Activated CD4-positive, alpha-beta T cell treated with anti-CD3 and anti-CD28 coated beads for 1 hour (primary cell): ENCODE measurements around the gene KMT2B.
"Not testable (repeated sequence)": the region's sequence is repeated elsewhere in the genome, so short reads cannot be mapped to it uniquely, and the experiment has no call there.

Experiments used
- DNase-seq: peaks from one replicate; pipeline ENCODE4 v3.0.0-alpha.2; 2020

The KMT2B gene, protein sequence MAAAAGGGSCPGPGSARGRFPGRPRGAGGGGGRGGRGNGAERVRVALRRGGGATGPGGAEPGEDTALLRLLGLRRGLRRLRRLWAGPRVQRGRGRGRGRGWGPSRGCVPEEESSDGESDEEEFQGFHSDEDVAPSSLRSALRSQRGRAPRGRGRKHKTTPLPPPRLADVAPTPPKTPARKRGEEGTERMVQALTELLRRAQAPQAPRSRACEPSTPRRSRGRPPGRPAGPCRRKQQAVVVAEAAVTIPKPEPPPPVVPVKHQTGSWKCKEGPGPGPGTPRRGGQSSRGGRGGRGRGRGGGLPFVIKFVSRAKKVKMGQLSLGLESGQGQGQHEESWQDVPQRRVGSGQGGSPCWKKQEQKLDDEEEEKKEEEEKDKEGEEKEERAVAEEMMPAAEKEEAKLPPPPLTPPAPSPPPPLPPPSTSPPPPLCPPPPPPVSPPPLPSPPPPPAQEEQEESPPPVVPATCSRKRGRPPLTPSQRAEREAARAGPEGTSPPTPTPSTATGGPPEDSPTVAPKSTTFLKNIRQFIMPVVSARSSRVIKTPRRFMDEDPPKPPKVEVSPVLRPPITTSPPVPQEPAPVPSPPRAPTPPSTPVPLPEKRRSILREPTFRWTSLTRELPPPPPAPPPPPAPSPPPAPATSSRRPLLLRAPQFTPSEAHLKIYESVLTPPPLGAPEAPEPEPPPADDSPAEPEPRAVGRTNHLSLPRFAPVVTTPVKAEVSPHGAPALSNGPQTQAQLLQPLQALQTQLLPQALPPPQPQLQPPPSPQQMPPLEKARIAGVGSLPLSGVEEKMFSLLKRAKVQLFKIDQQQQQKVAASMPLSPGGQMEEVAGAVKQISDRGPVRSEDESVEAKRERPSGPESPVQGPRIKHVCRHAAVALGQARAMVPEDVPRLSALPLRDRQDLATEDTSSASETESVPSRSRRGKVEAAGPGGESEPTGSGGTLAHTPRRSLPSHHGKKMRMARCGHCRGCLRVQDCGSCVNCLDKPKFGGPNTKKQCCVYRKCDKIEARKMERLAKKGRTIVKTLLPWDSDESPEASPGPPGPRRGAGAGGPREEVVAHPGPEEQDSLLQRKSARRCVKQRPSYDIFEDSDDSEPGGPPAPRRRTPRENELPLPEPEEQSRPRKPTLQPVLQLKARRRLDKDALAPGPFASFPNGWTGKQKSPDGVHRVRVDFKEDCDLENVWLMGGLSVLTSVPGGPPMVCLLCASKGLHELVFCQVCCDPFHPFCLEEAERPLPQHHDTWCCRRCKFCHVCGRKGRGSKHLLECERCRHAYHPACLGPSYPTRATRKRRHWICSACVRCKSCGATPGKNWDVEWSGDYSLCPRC (N-terminal part only)

GRCh38 chr19:35717665-35718344 lies at the start of gene KMT2B:
Gene KMT2B, plus strand, starts transcription at chr19:35718003. Its CDS starts 16 bp downstream, at chr19:35718019.
- no peak for DNase-seq

DNA sequence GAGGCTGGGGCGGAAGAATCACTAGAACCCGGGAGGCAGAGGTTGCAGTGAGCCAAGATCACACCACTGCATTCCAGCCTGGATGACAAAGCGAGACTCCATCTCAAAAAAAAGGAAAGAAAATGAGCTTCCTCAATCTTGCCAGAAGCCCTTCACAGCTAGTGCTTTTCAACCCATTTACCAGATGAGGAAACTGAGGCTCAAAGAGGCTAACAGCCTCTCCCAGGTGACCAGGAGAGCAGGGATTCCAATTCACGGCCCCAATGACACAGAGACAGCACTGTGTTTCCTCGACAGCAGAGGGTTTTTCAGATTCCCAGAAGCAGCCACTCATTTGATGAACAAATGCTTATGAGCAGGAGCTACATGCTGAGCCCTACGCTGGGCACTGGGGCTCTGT lies 48.2 kb upstream of the KMT2B start:
- no peak for DNase-seq

DNA sequence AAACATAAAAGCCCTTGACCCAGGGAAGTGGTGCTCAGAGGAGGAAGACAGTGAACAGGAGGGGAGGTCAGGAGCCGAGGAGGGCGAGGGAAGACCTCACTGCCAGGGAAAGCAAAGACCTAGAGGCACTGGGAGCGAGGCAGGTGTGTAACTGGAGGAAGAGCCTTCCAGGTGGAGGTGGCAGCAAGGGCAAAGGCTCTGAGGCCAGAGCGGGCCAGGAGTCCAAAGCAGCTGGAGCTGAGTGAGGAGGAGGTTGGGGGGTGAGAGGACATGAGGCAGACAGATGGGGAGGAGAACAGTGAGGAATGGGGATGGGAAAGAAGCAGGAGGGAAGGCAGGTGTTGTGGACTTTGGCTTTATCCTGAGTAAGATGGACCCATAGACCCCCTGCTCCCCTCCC lies 47.8 kb upstream of the KMT2B start:
- no peak for DNase-seq

DNA sequence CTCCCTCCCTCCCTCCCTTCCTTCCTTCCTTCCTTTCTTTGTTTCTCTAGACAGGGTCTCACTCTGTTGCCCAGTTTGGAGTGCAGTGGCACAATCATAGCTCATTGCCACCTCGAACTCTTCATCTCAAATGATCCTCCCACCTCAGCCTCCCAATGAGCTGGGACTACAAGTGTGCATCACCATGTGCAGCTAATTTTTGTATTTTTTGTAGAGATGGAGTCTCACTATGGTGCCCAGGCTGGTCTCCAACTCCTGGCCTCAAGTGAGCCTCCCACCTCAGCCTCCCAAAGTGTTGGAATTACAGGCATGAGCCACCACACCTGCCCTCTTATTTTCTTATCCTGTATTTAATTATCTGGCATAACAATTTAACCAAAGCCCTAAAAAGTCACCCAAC lies 47.1 kb upstream of the KMT2B start:
- no peak for DNase-seq

DNA sequence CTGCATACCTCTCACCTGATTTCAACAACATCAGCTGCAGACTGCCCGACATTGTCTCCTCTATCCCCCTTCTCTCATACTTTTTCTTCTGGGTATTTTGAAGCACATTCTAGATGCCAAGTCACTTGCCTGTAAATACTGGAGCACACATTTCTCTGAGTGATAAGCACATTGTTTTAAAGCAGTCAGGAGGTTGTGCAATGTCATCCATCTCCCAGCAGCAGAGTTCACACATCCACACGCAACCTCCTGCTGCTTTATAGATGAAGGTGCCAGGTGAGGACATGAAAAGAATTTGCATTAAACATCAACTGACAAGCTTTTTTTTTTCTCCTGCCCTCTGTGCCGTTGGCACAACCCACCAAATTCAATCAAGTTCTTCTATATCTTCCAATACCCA lies 46.0 kb upstream of the KMT2B start:
- DNase-seq, result no peak

DNA sequence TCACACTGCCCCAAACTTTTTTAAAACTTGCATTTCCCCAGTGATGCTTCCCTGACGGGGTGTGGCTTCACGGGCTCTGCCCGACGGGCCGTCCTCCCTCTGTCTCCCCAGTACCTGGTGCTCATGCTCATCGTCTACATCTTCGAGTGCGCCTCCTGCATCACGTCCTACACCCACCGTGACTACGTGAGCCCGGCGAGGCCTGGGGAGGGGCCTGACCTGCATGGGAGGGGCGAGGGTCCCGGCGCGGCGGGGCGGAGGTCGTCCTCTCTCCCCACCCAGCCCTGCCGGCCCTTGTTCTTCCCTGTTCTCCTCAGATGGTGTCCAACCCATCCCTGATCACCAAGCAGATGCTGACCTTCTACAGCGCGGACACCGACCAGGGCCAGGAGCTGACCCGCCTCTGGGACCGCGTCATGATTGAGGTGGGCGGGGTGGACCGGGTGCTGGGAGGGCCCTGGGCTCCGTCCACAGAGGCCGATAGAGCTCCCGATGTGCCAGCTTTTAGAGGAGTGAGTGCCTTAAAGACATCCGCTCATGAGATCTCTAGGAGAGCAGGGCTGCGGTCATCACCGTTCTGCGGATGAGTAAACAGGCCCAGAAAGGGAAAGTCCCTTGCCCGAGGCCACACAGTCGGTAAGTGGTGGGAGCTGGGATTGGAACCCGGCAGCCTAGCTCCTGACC lies 44.5 kb upstream of the KMT2B start:
- peak; percentile 16 for DNase-seq

- DNase-seq, result no peak
These were observed 42.1 kb upstream of the KMT2B start for GRCh38 chr19:35675589-35676140.

GRCh38 chr19:35689836-35690235 lies 28.0 kb upstream of the KMT2B start:
- no peak for DNase-seq

DNA sequence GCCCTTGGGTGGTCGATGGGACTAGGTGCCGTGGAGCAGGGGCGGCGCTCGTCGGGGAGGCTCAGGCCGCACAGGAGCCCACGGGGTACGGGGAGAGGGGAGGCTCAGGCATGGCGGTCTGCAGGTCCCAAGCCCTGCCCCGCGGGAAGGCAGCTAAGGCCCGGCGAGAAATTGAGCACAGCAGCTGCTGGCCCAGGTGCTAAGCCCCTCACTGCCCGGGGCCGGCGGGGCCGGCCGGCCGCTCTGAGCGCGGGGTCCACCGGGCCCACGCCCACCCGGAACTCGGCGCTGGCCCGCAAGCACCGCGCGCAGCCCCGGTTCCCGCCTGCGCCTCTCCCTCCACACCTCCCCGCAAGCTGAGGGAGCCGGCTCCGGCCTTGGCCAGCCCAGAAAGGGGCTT lies 26.7 kb upstream of the KMT2B start:
- DNase-seq, result not testable (repeated sequence)

DNA sequence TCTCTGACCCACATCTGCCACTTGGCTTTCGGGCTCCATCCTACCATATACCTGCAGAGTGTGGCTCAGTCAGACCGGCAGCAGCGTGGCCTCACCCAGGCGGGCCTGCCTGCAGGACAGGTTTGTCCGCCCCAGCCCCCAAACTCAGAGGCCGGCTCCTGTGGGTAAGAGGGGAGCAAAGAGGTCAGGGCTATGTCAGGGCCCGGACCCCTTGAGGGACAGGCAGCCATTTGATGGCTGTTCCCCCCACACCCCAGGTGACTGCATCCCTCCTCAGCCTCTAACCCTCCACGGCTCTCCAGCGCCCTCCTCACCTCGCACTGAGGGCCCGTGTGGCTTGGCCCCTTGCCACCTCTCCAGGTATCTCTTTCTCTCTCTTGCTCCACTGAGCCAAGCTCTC lies 25.8 kb upstream of the KMT2B start:
- no peak for DNase-seq

GRCh38 chr19:35693422-35693821 lies 24.4 kb upstream of the KMT2B start:
- DNase-seq, result no peak

GRCh38 chr19:35693835-35694599 lies 23.8 kb upstream of the KMT2B start:
- peak; percentile 85 for DNase-seq

DNA sequence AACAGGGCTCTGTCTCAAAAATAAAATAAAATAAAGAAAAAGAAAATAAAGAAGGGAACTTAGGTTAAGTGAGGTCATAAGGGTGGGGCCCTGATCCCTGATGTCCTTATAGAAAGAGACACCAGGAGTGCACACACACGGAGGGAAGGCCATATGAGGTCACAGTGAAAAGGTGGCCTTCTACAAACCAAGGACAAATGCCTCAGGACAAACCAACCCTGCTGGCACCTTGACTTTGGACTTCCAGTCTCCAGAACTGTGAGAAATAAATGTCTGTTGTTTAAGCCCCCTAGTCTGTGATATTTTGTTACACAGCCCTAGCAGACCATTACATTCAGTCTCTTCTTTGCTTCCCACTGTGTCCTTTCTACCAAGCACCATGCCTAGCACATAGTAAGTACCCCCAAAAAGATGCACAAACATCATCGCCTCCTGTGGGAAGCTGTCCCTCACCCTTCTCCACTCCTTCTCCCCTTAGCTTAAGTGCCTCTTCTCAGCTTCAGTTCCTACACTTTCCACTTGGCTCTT lies 21.8 kb upstream of the KMT2B start:
- DNase-seq, result no peak

- no peak for DNase-seq
These were observed 21.0 kb upstream of the KMT2B start for GRCh38 chr19:35696835-35697234.

DNA sequence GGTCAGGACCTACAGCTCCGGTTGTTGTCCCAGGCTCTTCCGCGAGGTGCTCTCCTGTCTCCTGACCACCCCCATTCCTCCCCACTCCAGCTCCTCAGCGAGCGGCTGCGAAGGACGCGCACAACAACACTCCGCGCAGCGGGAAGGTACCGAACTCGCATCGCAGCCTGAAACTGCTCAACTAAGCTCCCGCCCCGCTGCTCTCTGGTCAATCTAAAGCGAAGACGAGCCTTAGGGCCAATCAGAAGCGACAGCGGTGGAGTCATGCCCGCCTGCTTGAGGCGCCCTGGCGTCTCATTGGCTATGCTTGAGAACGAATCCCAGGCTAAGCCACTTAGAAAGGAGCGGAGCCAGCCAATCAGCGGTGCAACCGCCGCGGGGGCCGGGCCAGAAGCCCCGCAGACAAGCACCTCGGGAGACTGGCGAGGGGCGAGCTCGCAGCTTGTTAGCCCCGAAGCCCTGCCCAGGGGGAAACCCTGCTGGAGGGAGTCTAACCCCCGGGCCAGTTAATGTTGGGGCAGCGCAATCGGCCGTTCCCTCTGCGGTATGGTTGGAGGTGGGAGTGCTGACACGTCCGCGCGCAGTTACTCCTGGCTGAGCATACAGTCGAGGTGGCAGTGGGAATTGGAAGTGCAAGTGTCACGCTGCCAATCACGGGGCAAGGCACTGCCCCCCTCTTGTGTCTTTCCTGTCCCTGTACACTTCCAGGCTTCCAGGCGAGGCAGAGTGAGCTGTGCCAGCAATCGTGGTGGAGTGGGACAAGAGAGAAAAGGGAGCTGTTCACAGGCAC lies 15.4 kb upstream of the KMT2B start:
- peak; percentile 90 for DNase-seq

DNA sequence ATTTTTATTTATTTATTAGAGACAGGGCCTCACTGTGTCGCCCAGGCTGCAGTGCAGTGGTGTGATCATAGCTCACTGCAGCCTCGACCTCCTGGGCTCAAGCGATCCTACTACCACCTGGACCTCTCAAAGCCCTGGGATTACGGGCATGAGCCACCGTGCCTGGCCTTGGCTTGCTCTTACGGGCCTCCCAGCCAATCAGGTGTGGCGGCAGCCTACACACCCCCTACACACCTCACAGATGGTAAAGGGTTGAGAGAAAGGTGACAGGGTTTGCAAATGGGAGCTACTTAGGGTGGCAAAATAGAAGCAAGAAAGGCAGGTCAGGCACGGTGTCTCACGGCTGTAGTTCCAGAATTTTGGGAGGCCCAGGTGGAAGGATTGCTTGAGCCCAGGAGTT lies 14.5 kb upstream of the KMT2B start:
- no peak for DNase-seq

DNA sequence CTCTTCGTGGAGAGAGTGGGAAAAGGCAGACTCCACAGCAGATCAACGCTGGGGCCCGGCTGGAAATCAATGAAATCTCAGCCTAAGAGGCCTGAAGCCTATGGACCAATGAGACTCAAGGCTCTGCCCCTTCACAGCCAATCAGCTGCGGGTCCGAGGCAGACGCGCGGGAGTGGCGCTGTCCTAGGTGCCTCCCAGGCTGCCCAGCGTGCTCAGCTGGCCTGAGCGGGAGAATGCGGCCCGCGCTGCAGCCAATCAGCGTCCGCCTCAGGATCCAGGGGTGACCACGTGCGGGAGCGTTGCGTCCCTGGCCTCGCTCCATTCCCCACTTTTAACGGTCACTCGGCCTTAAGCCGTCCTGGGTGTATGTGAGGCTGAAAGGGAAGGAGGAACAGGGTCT lies 13.6 kb upstream of the KMT2B start, which contains the start of gene ZBTB32:
Gene ZBTB32, plus strand, starts transcription at position 341 of the 400 bp plus-strand sequence. CDS start 10,069 bp downstream, outside the sequence.
- no peak for DNase-seq

- no peak for DNase-seq
These were observed 9.4 kb upstream of the KMT2B start for GRCh38 chr19:35708391-35708790.
